ENCODE data around the gene SPATA2. TPM values are rescaled to one million over a fixed set of nuclear protein-coding genes. Genes with fewer than 3 reads are reported as not detected.

The SPATA2 gene
- total and polyA plus RNA-seq, 2 experiments from 2014 or later, result 5.3 to 9.3 TPM

- H3K27ac Mint-ChIP-seq, result peak overlapping the region; percentile 10; the same call in 1 of the 2 replicates
- peaks cover 48% of the 10 kb centered on the region for H3K4me1 Mint-ChIP-seq
- ATAC-seq, result no peak
- no peak overlapping the region for H3K27ac ChIP-seq (ENCODE audit: low read depth)
- DNase-seq (ENCODE audit: low spot score), result no peak
- H3K79me2 ChIP-seq (replicated peaks; ENCODE audit: insufficient read depth), result no peaks in the 10 kb centered on the region
- no peaks in the 10 kb centered on the region for H3K27me3 ChIP-seq (ENCODE audit: insufficient read depth)
- H4K20me1 ChIP-seq (replicated peaks; ENCODE audit: insufficient read depth), result no peaks in the 10 kb centered on the region
- peak overlapping the region; percentile 40; the same call in 1 of the 2 replicates for H3K4me2 ChIP-seq
- peaks cover 20% of the 10 kb centered on the region for H3K27me3 Mint-ChIP-seq (ENCODE audit: insufficient read depth, low read depth, poor library complexity)
- H3K9me3 Mint-ChIP-seq, result no peaks in the 10 kb centered on the region
- no peaks in the 10 kb centered on the region for H3K36me3 ChIP-seq (ENCODE audit: insufficient read depth)
- TF ChIP-seq REST (IDR thresholded peaks at IDR 0.05; ENCODE audit: unreplicated experiment) (no peak), EZH2phosphoT487 (IDR thresholded peaks at IDR 0.05; ENCODE audit: unreplicated experiment) (no peak), NANOG (IDR thresholded peaks at IDR 0.05; ENCODE audit: borderline replicate concordance) (no peak), CREB1 (CRISPR knock-in tag; IDR thresholded peaks at IDR 0.05; ENCODE audit: low read depth) (no peak), ZNF114 (CRISPR knock-in tag; IDR thresholded peaks at IDR 0.05) (no peak), EZH2 (IDR thresholded peaks at IDR 0.05; ENCODE audit: low read depth, unreplicated experiment) (no peak), POLR2AphosphoS5 (IDR thresholded peaks at IDR 0.05; ENCODE audit: low read depth) (no peak), STAT1 (IDR thresholded peaks at IDR 0.05; ENCODE audit: unreplicated experiment) (no peak), JUNB (IDR thresholded peaks at IDR 0.05; ENCODE audit: unreplicated experiment) (no peak), CTCF (conservative IDR thresholded peaks at IDR 0.05; ENCODE audit: low read depth in 2 of 2) (no peak), ZNF331 (CRISPR knock-in tag; IDR thresholded peaks at IDR 0.05; ENCODE audit: low read depth) (no peak), ZNF462 (CRISPR knock-in tag; IDR thresholded peaks at IDR 0.05) (no peak)
- TF ChIP-seq, protein P1, sequence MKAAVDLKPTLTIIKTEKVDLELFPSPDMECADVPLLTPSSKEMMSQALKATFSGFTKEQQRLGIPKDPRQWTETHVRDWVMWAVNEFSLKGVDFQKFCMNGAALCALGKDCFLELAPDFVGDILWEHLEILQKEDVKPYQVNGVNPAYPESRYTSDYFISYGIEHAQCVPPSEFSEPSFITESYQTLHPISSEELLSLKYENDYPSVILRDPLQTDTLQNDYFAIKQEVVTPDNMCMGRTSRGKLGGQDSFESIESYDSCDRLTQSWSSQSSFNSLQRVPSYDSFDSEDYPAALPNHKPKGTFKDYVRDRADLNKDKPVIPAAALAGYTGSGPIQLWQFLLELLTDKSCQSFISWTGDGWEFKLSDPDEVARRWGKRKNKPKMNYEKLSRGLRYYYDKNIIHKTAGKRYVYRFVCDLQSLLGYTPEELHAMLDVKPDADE (IDR thresholded peaks at IDR 0.05), result no peak
- H3K9me2 ChIP-seq (ENCODE audit: insufficient read depth), result no peaks in the 10 kb centered on the region
- H3K4me3 ChIP-seq, result no peak overlapping the region
- H2AFZ ChIP-seq, result no peak overlapping the region
- H3K4me3 Mint-ChIP-seq, result no peak overlapping the region; the same call in 2 of the 3 replicates
- H3K4me1 ChIP-seq (ENCODE audit: insufficient read depth), result peaks cover 10% of the 10 kb centered on the region
- H3F3A ChIP-seq (replicated peaks; ENCODE audit: low read depth), result no peaks in the 10 kb centered on the region
- H3K36me3 Mint-ChIP-seq (ENCODE audit: low read depth), result peaks cover 5% of the 10 kb centered on the region; the same call in 2 of the 3 replicates
Measured at GRCh38 chr20:49889001-49889934, 26.1 kb downstream of the SPATA2 start.
